ENCODE measurements around the gene COPE. TPM values are rescaled to one million over a fixed set of nuclear protein-coding genes. Genes with fewer than 3 reads are reported as not detected.

The COPE gene
- polyA plus RNA-seq, 3 donors = 93.3 to 142 (median 113) TPM

DNA sequence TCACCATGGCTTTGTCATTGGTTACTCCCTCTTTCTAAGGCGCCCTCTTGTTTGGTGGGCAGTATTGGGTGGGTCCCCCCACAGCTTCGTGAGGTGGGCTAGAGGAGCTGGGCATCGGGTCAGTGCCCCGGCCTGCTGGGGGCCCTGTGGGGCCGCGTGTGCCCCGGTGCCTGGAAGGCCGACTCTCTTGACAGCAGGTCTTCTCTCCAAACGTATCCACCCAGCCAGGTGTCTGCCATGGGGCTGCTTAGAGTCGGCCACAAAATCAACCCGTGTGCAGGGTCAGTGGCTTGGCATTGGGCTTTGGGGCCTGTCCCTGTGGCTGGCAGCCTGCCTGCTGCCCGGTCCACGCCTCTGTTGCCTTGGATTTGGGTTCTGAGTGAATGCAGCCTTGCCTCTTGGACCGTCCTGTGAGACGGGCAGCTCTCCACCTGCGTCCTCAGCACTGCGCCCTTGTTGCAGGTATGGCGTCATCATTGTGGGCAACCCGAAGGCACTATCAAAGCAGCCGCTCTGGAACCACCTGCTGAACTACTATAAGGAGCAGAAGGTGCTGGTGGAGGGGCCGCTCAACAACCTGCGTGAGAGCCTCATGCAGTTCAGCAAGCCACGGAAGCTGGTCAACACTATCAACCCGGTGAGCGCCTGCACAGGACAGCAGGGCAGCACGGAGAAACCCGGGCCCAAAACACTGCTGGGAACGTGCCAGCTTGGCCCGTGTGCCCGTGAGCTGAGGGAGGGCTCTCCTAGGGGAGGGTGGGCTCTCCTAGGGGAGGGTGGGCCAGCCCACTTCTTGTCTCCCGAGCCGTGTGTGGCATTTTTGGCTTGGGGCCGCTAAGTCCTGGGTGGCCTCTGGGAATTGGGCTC is 56.0 kb downstream of the COPE start:
- no peak for DNase-seq (ENCODE audit: extremely low read depth in 1 of 11, low read depth in 9 of 11, low spot score in 4 of 11)

- DNase-seq (ENCODE audit: extremely low read depth in 1 of 11, low read depth in 9 of 11, low spot score in 4 of 11) = no peak
These were observed 57.3 kb downstream of the COPE start for GRCh38 chr19:18861917-18862316.

DNA sequence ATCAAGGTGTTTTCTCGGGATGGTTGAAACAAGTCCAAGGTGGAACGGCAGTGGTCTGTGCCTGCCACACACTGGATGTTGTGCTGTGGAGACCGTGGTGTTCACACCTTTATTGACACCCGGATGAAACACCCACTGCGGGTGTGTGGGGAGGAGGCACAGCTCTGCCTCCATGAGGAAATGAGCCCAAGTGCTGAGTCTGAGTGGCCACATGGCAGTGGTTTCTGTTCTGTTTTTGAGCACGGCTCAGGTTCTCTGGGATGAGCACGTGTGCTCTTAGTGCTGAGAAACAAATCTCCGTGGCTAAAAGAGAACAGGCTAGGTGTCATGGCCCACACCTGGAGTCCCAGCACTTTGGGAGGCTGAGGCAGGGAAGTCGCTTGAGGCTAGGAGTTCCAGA is 58.0 kb downstream of the COPE start:
- DNase-seq (ENCODE audit: extremely low read depth in 1 of 11, low read depth in 9 of 11, low spot score in 4 of 11) = no peak

- no peak for DNase-seq (ENCODE audit: extremely low read depth in 1 of 11, low read depth in 9 of 11, low spot score in 4 of 11)
These were observed 58.5 kb downstream of the COPE start for GRCh38 chr19:18860725-18861124.

GRCh38 chr19:18860302-18860700 is 58.9 kb downstream of the COPE start:
- no peak for DNase-seq (ENCODE audit: extremely low read depth in 1 of 11, low read depth in 9 of 11, low spot score in 4 of 11)

GRCh38 chr19:18859676-18860301 is 59.4 kb downstream of the COPE start:
- DNase-seq (ENCODE audit: extremely low read depth in 1 of 11, low read depth in 9 of 11, low spot score in 4 of 11) = no peak

DNA sequence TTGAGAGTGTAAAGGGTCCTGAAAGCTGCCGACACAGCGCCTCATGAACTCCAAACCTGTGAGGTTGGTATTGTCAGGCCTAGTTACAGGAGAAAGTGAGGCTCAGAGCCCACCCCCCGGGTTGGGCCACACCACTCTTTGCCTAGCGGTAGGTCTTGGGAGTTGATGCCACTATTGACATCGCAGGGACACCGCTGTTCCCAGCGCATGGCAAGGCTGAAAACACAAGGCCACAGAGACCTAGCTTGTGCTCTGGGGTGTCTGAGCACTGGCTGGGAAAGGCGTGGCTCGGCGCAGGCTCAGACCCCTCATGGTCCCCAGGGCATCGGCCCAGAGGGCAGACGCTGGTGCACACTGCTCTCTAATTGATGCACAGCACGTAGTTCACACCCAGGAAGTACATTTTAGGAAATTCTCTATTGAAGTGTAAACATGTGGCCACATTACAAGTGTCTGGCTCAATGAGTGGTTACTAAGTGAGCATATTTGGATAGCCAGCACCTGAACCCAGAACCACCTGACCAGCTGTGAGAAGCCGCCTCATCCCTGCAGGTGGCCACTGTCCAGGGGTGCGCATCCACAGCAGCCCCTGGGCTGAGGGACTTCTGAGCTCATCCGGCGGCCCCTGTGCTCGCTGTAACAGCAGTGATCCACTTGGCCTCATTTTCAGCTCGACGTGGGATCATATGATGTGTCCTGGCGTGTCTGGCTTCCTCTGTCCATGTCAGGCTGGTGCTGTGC is 60.1 kb downstream of the COPE start:
- DNase-seq (ENCODE audit: extremely low read depth in 1 of 11, low read depth in 9 of 11, low spot score in 4 of 11) = no peak

- DNase-seq (ENCODE audit: extremely low read depth in 1 of 11, low read depth in 9 of 11, low spot score in 4 of 11) = no peak
These were observed 62.0 kb downstream of the COPE start for GRCh38 chr19:18857223-18857622.

DNA sequence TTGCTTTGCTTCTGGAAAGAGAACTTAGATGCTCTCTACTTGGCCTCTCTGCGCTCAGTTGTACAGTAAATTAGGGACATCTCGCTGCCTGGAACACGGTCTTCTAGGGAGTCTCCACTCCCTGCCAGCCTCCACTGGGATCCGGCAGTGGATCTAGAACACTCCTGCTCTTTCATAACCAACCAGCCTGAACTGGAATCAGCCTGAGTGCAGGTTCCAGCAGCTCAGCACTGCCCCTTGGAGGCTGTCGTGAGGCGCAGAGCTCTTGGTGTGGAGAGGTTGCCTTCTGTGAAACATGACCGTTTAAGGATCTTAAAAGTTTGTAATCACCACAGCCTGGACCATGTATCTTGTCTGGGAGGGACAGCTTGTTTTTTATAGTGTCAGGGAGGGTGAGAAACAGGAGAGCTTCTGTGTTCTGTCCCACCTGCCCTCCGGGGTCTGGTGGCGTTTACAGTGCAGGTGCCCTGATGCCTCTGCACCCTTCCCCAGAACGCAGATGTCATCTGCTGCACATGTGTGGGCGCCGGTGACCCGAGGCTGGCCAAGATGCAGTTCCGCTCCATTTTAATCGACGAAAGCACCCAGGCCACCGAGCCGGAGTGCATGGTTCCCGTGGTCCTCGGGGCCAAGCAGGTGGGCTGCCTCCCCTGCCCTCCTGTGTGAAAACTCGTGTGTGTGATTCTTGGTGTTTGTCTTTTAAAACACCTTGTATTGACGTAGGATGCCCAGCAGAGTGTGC is 62.6 kb downstream of the COPE start:
- DNase-seq (ENCODE audit: extremely low read depth in 1 of 11, low read depth in 9 of 11, low spot score in 4 of 11) = peak in 3 of 11 donors; percentile 49 to 55 (median 50)

GRCh38 chr19:18855647-18856384 is 63.4 kb downstream of the COPE start:
- no peak for DNase-seq (ENCODE audit: extremely low read depth in 1 of 11, low read depth in 9 of 11, low spot score in 4 of 11)

- no peak for DNase-seq (ENCODE audit: extremely low read depth in 1 of 11, low read depth in 9 of 11, low spot score in 4 of 11)
These were observed 64.2 kb downstream of the COPE start for GRCh38 chr19:18854982-18855381.

DNA sequence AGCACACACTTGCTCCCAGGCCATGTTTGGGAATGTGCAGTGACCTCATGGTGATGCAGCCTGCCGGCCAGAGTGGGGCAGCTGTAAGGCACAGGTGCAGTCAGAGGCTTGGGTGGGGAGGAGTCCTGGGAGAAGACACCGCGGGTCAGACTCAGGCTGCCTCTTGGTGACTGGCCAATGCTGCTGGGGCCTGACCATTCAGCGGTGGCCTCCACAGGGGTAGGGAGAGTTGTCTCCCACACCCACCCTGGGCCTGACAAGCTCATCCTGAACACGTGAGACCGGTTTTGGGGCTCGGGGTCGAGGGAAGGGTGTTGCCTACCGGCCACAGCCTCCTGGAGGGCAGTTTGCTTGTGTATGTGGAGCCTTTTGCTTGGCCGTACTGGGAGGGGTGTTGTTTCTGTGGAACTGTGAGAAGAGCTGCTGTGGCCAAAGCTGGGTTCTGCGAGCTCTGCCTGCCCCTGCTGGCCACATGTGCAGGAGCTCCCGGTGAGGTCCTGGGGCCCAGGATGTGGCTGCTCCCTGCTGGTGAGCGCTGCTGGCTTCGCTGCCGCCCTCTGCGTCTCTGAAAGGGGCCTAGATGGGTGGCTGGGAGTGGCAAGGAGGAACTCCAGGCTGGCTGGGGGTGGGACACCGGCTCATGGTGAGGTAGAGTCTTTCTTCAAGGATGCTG is 65.3 kb downstream of the COPE start:
- DNase-seq (ENCODE audit: extremely low read depth in 1 of 11, low read depth in 9 of 11, low spot score in 4 of 11) = no peak

DNA sequence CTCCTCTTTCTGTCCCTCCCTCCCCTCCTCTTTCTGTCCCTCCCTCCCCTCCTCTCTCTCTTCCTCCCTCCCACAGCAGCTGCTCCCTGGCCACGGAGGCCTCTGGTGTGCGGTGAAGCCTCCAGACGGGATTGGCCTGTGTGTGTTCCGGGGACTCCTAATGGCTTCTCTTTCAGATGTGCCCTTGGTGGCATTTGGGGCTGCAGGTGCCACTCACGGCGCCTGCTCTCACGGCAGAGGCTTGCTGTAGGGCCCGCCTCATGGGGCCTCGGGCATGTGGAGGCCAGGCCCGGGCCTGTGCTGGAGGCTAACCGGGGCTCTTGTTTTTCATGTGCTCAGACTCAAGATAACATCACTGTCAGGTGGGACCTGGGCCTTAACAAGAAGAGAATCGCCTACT is 66.5 kb downstream of the COPE start:
- DNase-seq (ENCODE audit: extremely low read depth in 1 of 11, low read depth in 9 of 11, low spot score in 4 of 11) = no peak

DNA sequence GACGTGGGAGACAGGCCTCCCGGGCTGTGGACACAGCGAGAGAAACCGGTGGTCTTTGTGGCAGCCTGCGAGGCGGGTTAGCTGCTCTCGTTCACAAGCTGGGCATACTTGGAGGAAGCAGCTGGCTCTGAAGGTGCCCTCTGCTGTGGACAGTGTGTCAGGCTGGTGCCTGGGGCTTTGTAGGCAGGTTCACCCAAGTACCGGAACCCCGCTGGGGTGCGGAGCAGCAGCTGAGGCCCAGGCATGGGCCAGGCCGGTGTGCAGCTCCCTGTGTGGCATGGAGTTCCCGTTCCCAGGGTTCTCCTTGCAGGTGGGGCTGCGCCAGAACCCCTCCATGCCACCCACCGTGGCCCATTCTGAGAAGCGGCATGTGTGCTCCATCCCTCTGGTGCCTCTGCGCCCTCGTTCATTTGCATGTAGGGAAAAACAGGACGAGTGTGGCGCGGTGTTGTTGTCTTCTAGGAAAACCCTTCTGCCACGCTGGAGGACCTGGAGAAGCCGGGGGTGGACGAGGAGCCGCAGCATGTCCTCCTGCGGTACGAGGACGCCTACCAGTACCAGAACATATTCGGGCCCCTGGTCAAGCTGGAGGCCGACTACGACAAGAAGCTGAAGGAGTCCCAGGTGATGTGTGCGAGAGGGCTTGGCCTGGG is 67.4 kb downstream of the COPE start:
- DNase-seq (ENCODE audit: extremely low read depth in 1 of 11, low read depth in 9 of 11, low spot score in 4 of 11) = no peak

DNA sequence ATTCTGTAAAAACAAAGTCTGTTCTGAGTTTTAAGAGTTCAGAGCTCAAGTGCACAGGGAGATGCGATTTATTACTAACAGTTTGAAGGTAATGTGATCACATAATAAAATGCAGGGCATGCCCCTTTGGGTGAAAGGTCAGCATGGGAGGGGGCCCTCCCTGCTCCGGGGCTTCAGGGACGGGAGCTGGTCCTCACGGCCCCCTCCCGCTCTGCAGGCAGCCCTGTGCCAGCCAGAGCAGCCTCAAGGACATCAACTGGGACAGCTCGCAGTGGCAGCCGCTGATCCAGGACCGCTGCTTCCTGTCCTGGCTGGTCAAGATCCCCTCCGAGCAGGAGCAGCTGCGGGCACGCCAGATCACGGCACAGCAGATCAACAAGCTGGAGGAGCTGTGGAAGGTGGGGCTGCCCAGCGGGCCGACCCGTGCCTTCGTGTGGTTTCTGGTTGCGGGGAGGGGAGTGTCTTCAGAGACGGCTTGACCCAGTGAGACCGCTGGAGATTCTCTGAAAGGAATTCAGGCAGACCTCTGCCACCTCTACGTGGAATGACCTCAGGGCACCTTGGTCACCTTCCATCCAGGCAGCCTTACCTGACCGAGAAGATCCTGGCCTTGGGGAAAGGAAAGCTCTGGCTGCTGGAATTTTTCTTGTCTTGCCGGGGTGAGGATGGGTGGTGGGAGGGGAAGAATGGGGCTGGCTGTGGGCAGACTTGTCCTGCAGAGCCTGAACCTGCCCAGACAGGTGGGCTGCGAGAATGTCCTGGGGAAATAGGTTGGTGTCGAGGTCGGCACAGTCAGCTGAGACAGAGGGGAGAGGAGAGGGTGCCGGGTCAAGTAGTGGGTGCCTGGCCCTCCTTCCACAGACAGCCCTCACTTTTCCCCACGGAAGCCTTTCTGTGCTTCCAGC is 68.5 kb downstream of the COPE start:
- DNase-seq (ENCODE audit: extremely low read depth in 1 of 11, low read depth in 9 of 11, low spot score in 4 of 11) = peak in 2 of 11 donors; percentile 30 to 46

GRCh38 chr19:18849838-18850400 is 69.3 kb downstream of the COPE start:
- no peak for DNase-seq (ENCODE audit: extremely low read depth in 1 of 11, low read depth in 9 of 11, low spot score in 4 of 11)
